HepG2 (cell line): ENCODE data around the gene SIRT5.

Source experiments
- CHD2 ChIP-seq: IDR thresholded peaks from 2 replicates; pipeline ENCODE4 v1.6.1; 2011; ENCODE audit warnings: low read depth, low read length, improper control_type of control experiment
- CTCF ChIP-seq: sonication (generic); formaldehyde crosslinking; IDR thresholded peaks from 2 replicates; pipeline ENCODE4 v1.5.0; 2020; ENCODE audit warnings: mild to moderate bottlenecking, missing genetic modification reagents, moderate library complexity
- ETV6 ChIP-seq: sonication (generic); formaldehyde crosslinking; conservative IDR thresholded peaks from 2 replicates; pipeline ENCODE4 v1.4.0; 2020; ENCODE audit warnings: missing genetic modification reagents
- FOXP1 ChIP-seq, 2 experiments: fragments of 450-650 bp in 1 of 2; IDR thresholded peaks; 2 replicates each; pipeline ENCODE4 v1.6.1; 2017 to 2018; ENCODE audit warnings: antibody characterized with exemption in 1 of 2
- POLR2AphosphoS2 ChIP-seq: IDR thresholded peaks from 2 replicates; pipeline ENCODE4 v1.6.1; 2011; ENCODE audit warnings: low read depth, low read length, improper control_type of control experiment
- SMAD3 ChIP-seq: sonication (generic); formaldehyde crosslinking; IDR thresholded peaks from 2 replicates; pipeline ENCODE4 v1.4.0; 2020; ENCODE audit warnings: missing genetic modification reagents
- SOX6 ChIP-seq, 2 experiments: fragments of 450-650 bp in 1 of 2; sonication (generic) in 1 of 2; formaldehyde crosslinking in 1 of 2; IDR thresholded peaks; 2 replicates each; pipeline versions ENCODE4 v1.4.0 to v1.6.1; 2017 to 2020; ENCODE audit warnings: antibody characterized with exemption in 1 of 2, mild to moderate bottlenecking in 1 of 2, missing genetic modification reagents in 1 of 2
- ZBTB21 ChIP-seq: sonication (generic); formaldehyde crosslinking; IDR thresholded peaks from 2 replicates; pipeline ENCODE4 v1.4.0; 2020; ENCODE audit warnings: missing genetic modification reagents
- ZNF44 ChIP-seq: sonication (generic); formaldehyde crosslinking; IDR thresholded peaks from 2 replicates; pipeline ENCODE4 v1.5.1; 2020; ENCODE audit warnings: mild to moderate bottlenecking, missing genetic modification reagents
- ZNF770 ChIP-seq: sonication (generic); formaldehyde crosslinking; IDR thresholded peaks from 2 replicates; pipeline ENCODE4 v1.5.0; 2020; ENCODE audit warnings: mild to moderate bottlenecking, missing genetic modification reagents
- ZNF850 ChIP-seq: sonication (generic); formaldehyde crosslinking; conservative IDR thresholded peaks from 2 replicates; pipeline ENCODE4 v1.9.0; 2021; ENCODE audit warnings: mild to moderate bottlenecking, missing genetic modification reagents
- ZZZ3 ChIP-seq: sonication (generic); formaldehyde crosslinking; IDR thresholded peaks from 2 replicates; pipeline ENCODE4 v1.4.0; 2020; ENCODE audit warnings: missing genetic modification reagents, mild to moderate bottlenecking, borderline replicate concordance
- TF ChIP-seq, protein P1 (sequence below): sonication (generic); formaldehyde crosslinking; IDR thresholded peaks from 2 replicates; pipeline ENCODE4 v1.4.0; 2020; ENCODE audit warnings: mild to moderate bottlenecking, missing genetic modification reagents
- TF ChIP-seq, protein P2 (sequence below): sonication (generic); formaldehyde crosslinking; IDR thresholded peaks from 2 replicates; pipeline ENCODE4 v1.5.0; 2020; ENCODE audit warnings: missing genetic modification reagents, mild to moderate bottlenecking, borderline replicate concordance

- TF ChIP-seq FOXP1 (IDR thresholded peaks at IDR 0.05) = no peak
- TF ChIP-seq FOXP1 (CRISPR knock-in tag; IDR thresholded peaks at IDR 0.05) = no peak
- TF ChIP-seq, protein P1, sequence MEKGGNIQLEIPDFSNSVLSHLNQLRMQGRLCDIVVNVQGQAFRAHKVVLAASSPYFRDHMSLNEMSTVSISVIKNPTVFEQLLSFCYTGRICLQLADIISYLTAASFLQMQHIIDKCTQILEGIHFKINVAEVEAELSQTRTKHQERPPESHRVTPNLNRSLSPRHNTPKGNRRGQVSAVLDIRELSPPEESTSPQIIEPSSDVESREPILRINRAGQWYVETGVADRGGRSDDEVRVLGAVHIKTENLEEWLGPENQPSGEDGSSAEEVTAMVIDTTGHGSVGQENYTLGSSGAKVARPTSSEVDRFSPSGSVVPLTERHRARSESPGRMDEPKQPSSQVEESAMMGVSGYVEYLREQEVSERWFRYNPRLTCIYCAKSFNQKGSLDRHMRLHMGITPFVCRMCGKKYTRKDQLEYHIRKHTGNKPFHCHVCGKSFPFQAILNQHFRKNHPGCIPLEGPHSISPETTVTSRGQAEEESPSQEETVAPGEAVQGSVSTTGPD = no peak
- TF ChIP-seq CTCF (CRISPR knock-in tag) = no peak
- TF ChIP-seq ZNF44 (CRISPR knock-in tag) = no peak
- TF ChIP-seq ZNF850 (CRISPR knock-in tag) = no peak
- no peak for TF ChIP-seq SOX6 (IDR thresholded peaks at IDR 0.05)
- TF ChIP-seq SOX6 (CRISPR knock-in tag; IDR thresholded peaks at IDR 0.05) = no peak
- TF ChIP-seq, protein P2, sequence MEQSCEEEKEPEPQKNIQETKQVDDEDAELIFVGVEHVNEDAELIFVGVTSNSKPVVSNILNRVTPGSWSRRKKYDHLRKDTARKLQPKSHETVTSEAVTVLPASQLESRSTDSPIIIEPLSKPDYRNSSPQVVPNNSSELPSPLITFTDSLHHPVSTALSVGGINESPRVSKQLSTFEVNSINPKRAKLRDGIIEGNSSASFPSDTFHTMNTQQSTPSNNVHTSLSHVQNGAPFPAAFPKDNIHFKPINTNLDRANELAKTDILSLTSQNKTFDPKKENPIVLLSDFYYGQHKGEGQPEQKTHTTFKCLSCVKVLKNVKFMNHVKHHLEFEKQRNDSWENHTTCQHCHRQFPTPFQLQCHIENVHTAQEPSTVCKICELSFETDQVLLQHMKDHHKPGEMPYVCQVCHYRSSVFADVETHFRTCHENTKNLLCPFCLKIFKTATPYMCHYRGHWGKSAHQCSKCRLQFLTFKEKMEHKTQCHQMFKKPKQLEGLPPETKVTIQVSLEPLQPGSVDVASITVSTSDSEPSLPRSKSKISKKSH (CRISPR knock-in tag) = no peak
- no peak for TF ChIP-seq POLR2AphosphoS2
- no peak for TF ChIP-seq ZZZ3 (CRISPR knock-in tag)
- no peak for TF ChIP-seq ETV6 (CRISPR knock-in tag)
- no peak for TF ChIP-seq ZNF770 (CRISPR knock-in tag)
- no peak for TF ChIP-seq CHD2
- TF ChIP-seq ZBTB21 (CRISPR knock-in tag) = no peak
- no peak for TF ChIP-seq SMAD3 (CRISPR knock-in tag)
Measured at GRCh38 chr6:13526357-13526726, 48.1 kb upstream of the SIRT5 start.
